Ascending aorta (tissue), 2 donors: ENCODE data around the gene SFXN4. TPM values are rescaled to one million over a fixed set of nuclear protein-coding genes. Genes with fewer than 3 reads are reported as not detected.

Source experiments
- DNase-seq, 2 donors: peaks; one replicate each; pipeline ENCODE4 v3.0.0-alpha.2; 2019; ENCODE audit warnings: low spot score in 2 of 2
- H3K27ac ChIP-seq, 2 donors: fragments of 200-600 bp; sonication (generic); one replicate each; pipeline ENCODE4 v1.5.1; 2016 to 2017; ENCODE audit warnings: mild to moderate bottlenecking in 1 of 2
- H3K27me3 ChIP-seq: fragments of 200-600 bp; sonication (generic); one replicate; pipeline ENCODE4 v1.5.1; 2017
- H3K36me3 ChIP-seq, 2 donors: fragments of 200-600 bp; sonication (generic); one replicate each; pipeline ENCODE4 v1.5.1; 2016
- H3K4me1 ChIP-seq, 2 donors: fragments of 200-600 bp; sonication (generic); one replicate each; pipeline ENCODE4 v1.5.1; 2016 to 2017; ENCODE audit warnings: mild to moderate bottlenecking in 1 of 2
- H3K4me3 ChIP-seq, 2 donors: fragments of 200-600 bp; sonication (generic); one replicate each; pipeline ENCODE4 v1.5.1; 2016 to 2017; ENCODE audit warnings: mild to moderate bottlenecking in 1 of 2
- H3K9me3 ChIP-seq, 2 donors: fragments of 200-600 bp; sonication (generic); one replicate each; pipeline ENCODE4 v1.5.1; 2016
- CTCF ChIP-seq, 3 experiments: fragments of 200-600 bp in 2 of 3; fragments of 450-650 bp in 1 of 3; sonication (generic) in 2 of 3; IDR thresholded peaks; one replicate each; pipeline ENCODE4 v1.5.1; 2016 to 2019; ENCODE audit warnings: antibody characterized with exemption in 3 of 3, mild to moderate bottlenecking in 1 of 3, moderate library complexity in 1 of 3
- intact Hi-C: fragments of 100-400 bp; cut with DNase I; formaldehyde crosslinking; loops from one replicate; pipeline ENCODE4 v1.15.1; 2023
- total RNA-seq: library from RNA; depleted of rRNA; stranded (reverse); fragments of >200 nt; gene quantifications from one replicate; pipeline ENCODE4 v1.1.0, GENCODE V29; 2016

Gene SFXN4
- 13.7 TPM for total RNA-seq

GRCh38 chr10:119165171-119166117, at the start of gene SFXN4:
Gene SFXN4, minus strand, starts transcription at chr10:119165714. Its CDS starts 67 bp downstream, at chr10:119165647.
- Histone ChIP-seq H3K4me1 (peaks cover 6% of the 10 kb centered on the region in 2 donors), H3K27me3 (no peaks in the 10 kb centered on the region), H3K36me3 (peaks cover 21 to 32% of the 10 kb centered on the region in 2 donors), H3K9me3 (no peaks in the 10 kb centered on the region), H3K27ac (peak within 1 kb of the TSS; percentile 73 to 91), H3K4me3 (peak within 1 kb of the TSS; percentile 72 to 89)
- DNase-seq, result peak; percentile 14 to 88
- no peak for TF ChIP-seq CTCF (IDR thresholded peaks at IDR 0.05)
- intact Hi-C loops, result loop anchor here (2.0 kb wide), 1 partner anchor 63 kb away; no protein-coding TSS in a partner anchor

- no peak for DNase-seq
- peak overlapping the region in 1 of 2 donors; percentile 25 for H3K4me3 ChIP-seq
- TF ChIP-seq CTCF (IDR thresholded peaks at IDR 0.05), result no peak
- intact Hi-C loops, result no loop called here
- H3K9me3 ChIP-seq, result no peaks in the 10 kb centered on the region
- peaks cover 17 to 51% of the 10 kb centered on the region in 2 donors for H3K4me1 ChIP-seq
- H3K27me3 ChIP-seq, result no peaks in the 10 kb centered on the region
- H3K27ac ChIP-seq, result peak overlapping the region; percentile 95 to 97
- H3K36me3 ChIP-seq, result no peaks in the 10 kb centered on the region
These were observed 46.3 kb upstream of the SFXN4 start for GRCh38 chr10:119211625-119212441.

- no peak for DNase-seq
- Histone ChIP-seq H3K27ac (peak overlapping the region; percentile 95 to 97), H3K4me3 (peak overlapping the region in 1 of 2 donors; percentile 99), H3K27me3 (no peaks in the 10 kb centered on the region), H3K4me1 (peaks cover 17 to 46% of the 10 kb centered on the region in 2 donors), H3K36me3 (no peaks in the 10 kb centered on the region), H3K9me3 (no peaks in the 10 kb centered on the region)
- TF ChIP-seq CTCF (IDR thresholded peaks at IDR 0.05), result no peak
- intact Hi-C loops, result no loop called here
These were observed 45.7 kb upstream of the SFXN4 start for GRCh38 chr10:119211176-119211575.

GRCh38 chr10:119210633-119211032, 45.1 kb upstream of the SFXN4 start:
- intact Hi-C loops, result loop anchor here (1.0 kb wide), 1 partner anchor 37 kb away; no protein-coding TSS in a partner anchor
- no peaks in the 10 kb centered on the region for H3K9me3 ChIP-seq
- peak overlapping the region; percentile 95 to 97 for H3K27ac ChIP-seq
- no peak for DNase-seq
- peaks cover 17 to 47% of the 10 kb centered on the region in 2 donors for H3K4me1 ChIP-seq
- TF ChIP-seq CTCF (IDR thresholded peaks at IDR 0.05), result no peak
- H3K4me3 ChIP-seq, result peak overlapping the region; percentile 91 to 99
- H3K36me3 ChIP-seq, result no peaks in the 10 kb centered on the region
- no peaks in the 10 kb centered on the region for H3K27me3 ChIP-seq

GRCh38 chr10:119209736-119210355, 44.3 kb upstream of the SFXN4 start:
- intact Hi-C loops, result loop anchor here (1.0 to 10.0 kb wide), 4 partner anchors 37 to 445 kb away; partner anchors contain the start of genes BAG3 and TIAL1
- Histone ChIP-seq H3K4me3 (peak overlapping the region; percentile 91 to 99), H3K36me3 (no peaks in the 10 kb centered on the region), H3K9me3 (no peaks in the 10 kb centered on the region), H3K27ac (peak overlapping the region; percentile 95 to 97), H3K4me1 (peaks cover 17 to 45% of the 10 kb centered on the region in 2 donors), H3K27me3 (no peaks in the 10 kb centered on the region)
- no peak for DNase-seq
- no peak for TF ChIP-seq CTCF (IDR thresholded peaks at IDR 0.05)
